GM18867 (cell line): Measurements from ENCODE around the gene LAX1.
A peak's percentile ranks its signal among the peaks of the same experiment; 100 is the strongest.
"Not testable (repeated sequence)": the region's sequence is repeated elsewhere in the genome, so short reads cannot be mapped to it uniquely, and the experiment has no call there.

ENCODE experiments used
- ATAC-seq: cut with Tn5 transposase; IDR thresholded peaks from one replicate; pipeline ENCODE4 v1.9.1; 2021; ENCODE audit warnings: mild to moderate bottlenecking, moderate library complexity; ENCODE audit not compliant: unreplicated experiment

LAX1 gene

DNA sequence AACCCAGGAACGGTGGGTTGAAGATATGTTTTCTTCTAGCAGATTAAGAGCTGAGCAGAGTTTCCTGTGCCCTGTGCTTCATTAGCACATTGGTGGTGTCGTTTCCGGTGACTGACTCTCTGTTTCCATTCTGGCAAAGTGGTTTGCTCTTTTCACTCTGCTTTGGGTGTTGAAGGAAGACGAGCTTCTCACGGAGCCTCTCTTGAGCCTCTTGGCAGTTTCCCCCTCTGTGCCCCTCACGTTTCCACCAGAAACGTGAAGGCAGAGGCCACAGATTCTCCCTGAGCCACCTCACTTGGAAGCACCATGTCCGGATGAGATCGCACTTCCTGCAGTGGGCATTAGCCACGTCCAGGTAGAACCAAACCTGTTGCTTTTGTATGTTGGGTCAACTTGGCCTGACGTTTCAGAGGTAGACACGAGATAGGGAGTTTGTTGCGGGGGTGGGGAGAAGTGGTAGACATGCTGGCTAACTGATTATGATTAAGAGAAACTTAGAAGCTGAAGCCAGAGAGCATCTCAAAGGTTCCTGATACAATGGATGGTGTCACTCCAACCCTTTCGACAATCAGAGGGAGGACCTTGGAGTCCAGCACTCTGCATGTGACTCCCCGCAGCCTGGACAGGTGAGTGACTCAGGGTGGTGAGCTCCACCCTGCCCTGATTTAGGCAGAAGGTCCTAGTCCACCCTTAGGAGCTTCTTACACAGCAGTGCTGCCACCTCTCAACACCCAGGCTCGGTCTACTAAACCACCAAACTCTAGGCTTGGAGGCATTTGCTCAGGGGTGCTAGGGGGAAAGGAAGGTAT is at the start of gene LAX1:
Gene LAX1 (plus strand): TSS at position 155 of the 809 bp plus-strand sequence. CDS start 383 bp downstream, at position 538.
- ATAC-seq, result peak; percentile 91

- ATAC-seq, result no peak
Observed at GRCh38 chr1:203717120-203717519, 47.9 kb upstream of the LAX1 start.

DNA sequence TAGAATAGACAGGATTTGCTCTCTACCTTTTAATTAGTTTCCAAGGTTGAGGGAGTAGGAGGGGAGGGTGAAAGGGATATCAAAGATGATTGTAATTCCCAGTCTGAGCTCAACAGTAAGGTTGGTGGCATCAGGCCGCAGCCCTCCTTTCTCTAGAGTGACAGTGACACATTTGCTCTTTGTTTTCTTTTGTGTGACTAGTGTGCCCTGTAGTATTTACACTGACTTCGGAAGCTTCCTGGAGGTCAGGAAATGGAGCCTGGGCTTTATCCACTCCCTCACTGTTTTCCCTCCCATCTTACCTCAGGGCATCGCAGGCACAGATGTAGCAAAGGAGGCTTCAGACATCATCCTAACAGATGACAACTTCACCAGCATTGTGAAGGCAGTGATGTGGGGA is 44.7 kb upstream of the LAX1 start:
- no peak for ATAC-seq

GRCh38 chr1:203722909-203723308 is 42.1 kb upstream of the LAX1 start:
- ATAC-seq, result no peak

- no peak for ATAC-seq
Observed at GRCh38 chr1:203726417-203726867, 38.5 kb upstream of the LAX1 start.

DNA sequence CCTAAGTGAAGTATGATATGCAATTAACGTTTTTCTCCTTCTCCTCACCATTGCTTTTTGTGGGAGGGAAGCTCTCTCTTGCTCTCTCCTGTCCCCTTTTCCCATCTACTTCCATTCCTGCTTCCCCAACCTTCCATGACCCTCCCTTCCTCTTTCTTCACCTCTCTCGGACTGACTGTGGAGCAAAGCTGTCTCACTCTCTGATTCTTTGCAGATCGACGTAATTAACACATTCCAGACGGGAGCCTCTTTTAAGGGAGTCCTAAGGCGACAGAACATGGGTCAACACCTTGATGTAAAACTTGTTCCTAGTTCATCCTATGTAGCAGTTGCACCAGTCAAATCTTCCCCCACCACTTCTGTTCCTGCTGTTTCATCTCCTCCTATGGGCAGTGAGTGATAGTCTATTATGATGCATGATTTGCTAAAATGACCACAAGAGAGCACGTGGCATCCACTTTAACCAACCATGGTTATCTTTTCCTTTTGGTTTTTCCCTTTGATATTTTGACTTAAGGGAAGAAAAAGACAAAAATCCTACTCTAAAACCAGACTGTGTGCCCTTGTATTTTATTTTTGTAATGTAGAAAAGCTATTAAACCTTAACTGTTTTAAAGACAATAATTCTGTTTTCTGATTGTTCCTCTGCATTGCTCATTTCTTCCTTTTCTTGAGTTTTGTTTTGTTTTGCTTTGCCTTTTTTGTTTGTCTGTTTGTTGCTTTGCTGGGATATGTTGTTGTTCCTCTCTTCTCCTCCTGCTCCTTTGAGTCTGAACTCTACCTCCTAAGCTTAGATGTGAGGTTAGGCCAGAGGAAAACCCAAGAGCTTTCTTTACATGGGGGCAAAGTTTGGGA is 31.7 kb upstream of the LAX1 start:
- ATAC-seq, result no peak

DNA sequence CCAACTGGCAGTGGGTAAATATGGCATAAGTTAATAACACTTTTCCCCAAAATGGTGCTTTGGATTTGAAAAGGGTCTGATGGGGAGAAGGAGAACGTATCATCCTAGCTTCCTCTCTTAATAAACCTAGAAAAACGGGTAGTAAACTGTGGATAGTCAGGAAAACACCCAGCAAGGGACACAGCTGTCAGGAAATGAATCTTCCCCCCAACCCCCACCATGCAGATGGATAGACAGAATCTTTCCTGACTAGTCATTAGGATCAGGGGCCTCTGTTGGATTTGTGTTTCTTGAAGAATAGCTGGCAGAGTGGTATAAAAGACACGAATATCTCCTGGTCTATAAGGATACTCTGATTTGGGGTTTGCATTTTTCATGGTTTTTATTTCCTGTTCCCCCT is 22.5 kb upstream of the LAX1 start:
- no peak for ATAC-seq

DNA sequence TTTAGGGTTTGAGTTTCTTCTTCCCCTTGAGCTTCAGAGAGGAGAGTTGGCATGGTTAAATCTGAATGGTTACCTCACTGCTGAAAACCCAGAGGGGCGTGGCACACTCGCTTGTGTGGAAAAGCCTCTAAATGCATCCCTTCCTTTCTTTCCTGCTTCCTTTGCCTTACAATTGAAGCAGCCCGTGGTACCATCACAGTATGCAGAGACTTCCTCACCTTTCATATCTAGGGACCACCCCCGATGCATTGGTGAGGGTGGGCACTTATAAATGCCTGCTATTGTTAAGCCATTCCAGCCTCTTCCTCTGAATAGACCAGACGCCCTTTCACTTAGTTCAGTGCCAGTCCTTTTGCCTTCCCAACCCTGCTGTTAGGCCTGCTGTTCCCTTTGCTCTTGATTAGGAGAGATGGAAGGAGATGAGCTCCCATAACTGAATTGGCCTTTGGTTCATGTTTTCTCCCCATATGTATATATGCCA is 21.9 kb upstream of the LAX1 start:
- ATAC-seq, result no peak

GRCh38 chr1:203744075-203744972 is 20.7 kb upstream of the LAX1 start:
- ATAC-seq, result peak; percentile 44

GRCh38 chr1:203746281-203746680 is 18.7 kb upstream of the LAX1 start:
- ATAC-seq, result no peak

DNA sequence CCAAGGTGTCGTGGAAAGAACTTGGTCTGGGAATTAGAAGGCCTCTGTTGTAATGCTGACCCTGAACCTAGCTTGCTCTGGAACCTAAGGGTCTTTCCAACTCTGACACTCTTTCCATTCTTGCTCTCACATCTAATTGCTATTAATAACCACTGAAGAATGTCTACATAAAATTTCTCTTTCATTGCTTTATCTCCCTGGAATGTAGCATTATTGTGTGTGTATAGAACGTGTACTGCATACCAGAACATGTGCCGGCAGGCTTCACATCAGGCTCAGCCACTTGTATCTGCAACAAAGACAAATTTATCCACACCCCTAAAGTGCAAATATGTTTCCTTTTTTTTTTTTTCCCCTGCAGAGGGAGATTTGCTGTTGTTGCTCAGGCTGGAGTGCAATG is 13.9 kb upstream of the LAX1 start:
- ATAC-seq, result no peak

DNA sequence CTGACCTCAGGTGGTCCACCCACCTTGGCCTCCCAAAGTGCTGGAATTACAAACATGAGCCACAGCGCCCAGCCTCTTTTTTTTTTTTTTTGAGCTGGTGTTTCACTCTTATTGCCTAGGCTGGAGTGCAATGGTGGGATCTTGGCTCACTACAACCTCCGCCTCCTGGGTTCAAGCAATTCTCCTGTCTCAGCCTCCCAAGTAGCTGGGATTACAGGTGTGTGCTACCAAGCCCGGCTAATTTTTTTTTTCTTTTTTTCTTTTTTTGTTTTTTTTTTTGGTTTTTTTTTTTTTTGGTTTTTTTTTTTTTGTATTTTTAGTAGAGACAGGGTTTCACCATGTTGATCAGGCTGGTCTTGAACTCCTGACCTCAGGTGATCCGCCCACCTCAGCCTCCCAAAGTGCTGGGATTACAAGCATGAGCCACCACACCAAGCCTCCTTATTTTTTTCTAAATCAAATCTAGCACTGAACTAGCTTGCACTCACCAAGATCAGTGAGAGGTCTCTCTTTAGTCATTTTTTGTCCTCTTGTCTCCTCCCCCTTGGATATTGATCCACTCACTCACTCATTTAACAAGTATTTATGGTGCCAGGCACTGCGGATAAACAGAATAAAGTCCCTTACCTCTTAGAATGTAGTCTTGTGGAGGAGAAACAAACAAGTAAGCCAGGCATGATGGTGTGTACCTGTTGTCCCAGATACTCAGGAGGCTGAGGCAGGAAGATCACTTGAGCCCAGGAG is 13.2 kb upstream of the LAX1 start:
- not testable (repeated sequence) for ATAC-seq

DNA sequence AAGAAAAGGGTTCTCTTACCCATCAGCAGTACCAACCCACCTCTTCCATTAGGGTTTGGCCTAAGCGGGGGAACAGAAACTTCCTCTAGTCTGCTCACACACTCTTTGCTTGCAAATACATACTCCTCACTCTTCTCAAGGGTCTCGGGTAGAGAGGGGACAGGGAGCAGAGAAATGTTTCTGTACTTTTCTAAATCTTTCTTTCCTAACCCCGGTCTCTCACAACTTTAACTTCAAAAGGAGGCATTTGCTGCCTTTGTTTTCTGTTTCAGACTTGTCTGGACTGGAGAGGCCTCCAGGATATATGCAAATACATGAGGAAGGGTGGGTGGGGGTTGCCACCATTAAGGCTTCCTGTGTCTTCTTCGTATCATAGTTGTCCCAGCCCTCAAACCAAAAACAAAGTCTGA is 10.5 kb upstream of the LAX1 start:
- ATAC-seq, result peak; percentile 50

DNA sequence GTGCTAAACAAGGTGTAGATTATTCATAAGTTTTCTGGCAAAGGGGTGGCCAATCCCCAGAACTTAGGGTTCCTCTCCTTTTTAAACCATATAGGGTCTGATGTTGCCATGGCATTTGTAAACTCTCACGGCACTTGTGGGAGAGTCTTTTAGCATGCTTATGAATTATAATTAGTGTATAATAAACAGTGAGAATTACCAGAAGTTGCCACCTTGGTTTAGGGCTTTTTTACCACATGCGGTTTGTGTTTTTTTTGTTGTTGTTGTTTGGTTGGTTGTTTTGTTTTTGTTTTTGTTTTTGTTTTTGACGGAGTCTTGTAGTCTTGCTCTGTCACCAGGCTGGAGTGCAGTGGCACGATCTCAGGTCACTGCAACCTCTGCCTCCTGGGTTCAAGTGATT is 8.9 kb upstream of the LAX1 start:
- peak; percentile 49 for ATAC-seq

DNA sequence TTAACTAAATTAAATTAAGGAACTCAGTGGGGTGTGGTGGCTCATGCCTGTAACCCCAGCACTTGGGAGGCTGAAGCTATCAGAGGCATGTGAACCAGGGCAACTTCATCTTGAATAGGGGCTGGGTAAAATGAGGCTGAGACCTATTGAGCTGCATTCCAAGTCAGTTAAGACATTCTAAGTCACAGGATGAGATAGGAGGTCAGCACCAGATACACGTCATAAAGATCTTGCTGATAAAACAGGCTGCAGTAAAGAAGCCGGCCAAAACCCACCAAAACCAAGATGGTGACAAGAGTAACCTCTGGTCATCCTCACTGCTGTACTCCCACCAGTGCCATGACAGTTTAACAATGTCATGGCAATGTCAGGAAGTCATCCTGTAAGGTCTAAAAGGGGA is 6.2 kb upstream of the LAX1 start:
- ATAC-seq, result not testable (repeated sequence)

- no peak for ATAC-seq
Observed at GRCh38 chr1:203760506-203760905, 4.5 kb upstream of the LAX1 start.

DNA sequence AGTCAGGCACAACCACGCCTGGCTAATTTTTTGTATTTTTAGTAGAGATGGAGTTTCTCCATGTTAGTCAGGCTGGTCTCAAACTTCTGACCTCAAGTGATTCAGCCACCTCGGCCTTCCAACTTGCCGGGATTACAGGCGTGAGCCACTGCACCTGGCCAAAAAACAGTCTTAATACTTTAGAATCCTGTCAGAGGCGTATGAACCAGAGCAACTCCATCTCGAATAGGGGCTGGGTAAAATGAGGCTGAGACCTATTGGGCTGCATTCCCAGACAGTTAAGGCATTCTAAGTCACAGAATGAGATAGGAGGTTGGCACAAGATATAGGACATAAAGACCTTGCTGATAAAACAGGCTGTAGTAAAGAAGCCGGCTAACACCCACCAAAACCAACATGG is 3.0 kb upstream of the LAX1 start:
- ATAC-seq, result not testable (repeated sequence)

GRCh38 chr1:203763505-203763904 is 1.5 kb upstream of the LAX1 start:
- no peak for ATAC-seq

DNA sequence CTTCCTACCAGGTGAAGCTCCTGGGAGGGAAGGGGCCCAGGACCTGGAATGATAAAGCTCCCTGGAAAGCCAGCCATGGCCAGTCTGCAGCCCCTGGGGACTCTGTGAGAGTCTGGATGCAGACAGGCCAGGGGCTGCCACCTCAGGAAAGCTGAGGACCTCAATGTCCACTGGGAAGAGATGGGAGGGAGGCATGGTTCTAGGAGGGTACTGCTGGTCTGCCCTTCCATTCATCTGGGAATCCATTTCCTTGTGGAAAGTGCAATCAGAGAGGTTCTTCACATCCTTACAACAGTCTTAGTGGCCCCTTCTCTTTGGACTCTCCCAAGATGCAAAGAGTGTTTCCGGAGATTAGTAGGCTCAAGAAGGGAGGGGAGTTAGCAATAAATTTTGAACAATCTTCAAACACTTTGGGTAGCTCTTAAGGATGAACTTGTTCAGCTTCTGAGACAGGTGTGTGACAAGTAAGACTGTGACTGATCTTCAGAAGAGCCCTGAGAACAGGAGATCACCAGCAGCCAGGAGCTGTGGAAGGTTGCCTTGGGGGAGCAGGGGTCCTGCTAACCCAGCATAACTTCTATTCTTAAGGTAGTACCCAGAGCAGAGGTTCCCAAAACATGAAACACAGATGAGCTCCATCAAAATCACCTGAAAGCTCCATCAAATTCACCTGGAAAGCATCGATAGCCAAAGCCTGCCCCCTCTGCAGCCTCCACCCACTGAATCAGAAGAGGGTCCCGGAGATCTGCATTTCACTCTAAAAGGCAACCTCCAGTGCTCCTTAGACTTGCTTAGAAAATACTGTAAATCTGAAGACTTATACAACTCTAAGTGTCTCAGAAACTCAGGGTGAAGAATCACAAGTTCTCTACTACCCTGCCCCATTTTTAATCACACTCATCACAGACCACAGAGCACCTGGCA is 616 bp upstream of the LAX1 start:
- ATAC-seq, result no peak
